ENCODE data around the gene CD69. TPM values are rescaled to one million over a fixed set of nuclear protein-coding genes. Genes with fewer than 3 reads are reported as not detected.

The CD69 gene
- total RNA-seq, 4 donors from 2014 or later = 0.41 to 0.72 (median 0.51) TPM; not detected in 1

Other genes with a start within 250 kb of the CD69 start
- gene KLRB1, start 153.0 kb downstream of the CD69 start, total RNA-seq = 1 to 10 TPM in 1 of 4 donors, not detected in 3; 1.0 TPM
- gene CLEC2D, start 91.2 kb downstream of the CD69 start, total RNA-seq = 1 to 10 TPM in 1 of 4 donors, under 1 TPM in 3; 0.29 to 2.1 (median 0.58) TPM
- gene CLECL1, start 27.8 kb downstream of the CD69 start, total RNA-seq = not detected
- gene KLRF1, start 66.6 kb upstream of the CD69 start, total RNA-seq = not detected
- 10 to 100 TPM in 2 of 4 donors, 1 to 10 TPM in 2; 3.1 to 14.4 (median 10.7) TPM for gene CLEC2B, start 108.5 kb upstream of the CD69 start, total RNA-seq
- gene KLRF2, start 120.6 kb upstream of the CD69 start, total RNA-seq = not detected
- not detected for gene CLEC2A, start 171.5 kb upstream of the CD69 start, total RNA-seq
- gene CLEC12A, start 210.5 kb upstream of the CD69 start, total RNA-seq = under 1 TPM in 2 of 4 donors, not detected in 2; 0.49 to 0.98 TPM
- gene CLEC1B, start 238.2 kb upstream of the CD69 start, total RNA-seq = under 1 TPM in 1 of 4 donors, not detected in 3; 0.53 TPM
- not detected for gene CLEC12B, start 249.7 kb upstream of the CD69 start, total RNA-seq

Data from gastrocnemius medialis (tissue), 4 donors.